Measurements from ENCODE around the gene DNAJC17.
A peak's percentile ranks its signal among the peaks of the same experiment; 100 is the strongest.

Gene DNAJC17

DNA sequence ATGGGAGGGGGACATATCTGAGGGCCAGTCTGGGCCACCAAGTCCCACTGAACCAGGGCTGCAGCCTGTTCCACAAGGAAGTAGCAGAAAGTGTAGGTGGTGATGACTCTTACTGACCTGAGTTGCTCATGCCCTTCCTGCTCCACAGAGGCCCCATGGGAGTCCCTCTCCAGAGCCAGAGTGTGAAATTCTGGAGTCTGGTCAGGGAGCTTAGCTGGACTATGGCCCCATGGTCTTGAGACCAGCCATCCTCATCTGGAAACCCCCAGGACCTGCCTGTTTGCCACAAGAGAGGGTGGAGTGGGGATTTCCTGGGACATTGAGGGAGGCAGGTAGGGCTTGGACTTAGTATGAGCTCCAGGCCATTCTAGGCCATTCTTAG lies 39.6 kb upstream of the DNAJC17 start:
- H3K9ac ChIP-seq: peak overlapping the region; percentile 78

DNA sequence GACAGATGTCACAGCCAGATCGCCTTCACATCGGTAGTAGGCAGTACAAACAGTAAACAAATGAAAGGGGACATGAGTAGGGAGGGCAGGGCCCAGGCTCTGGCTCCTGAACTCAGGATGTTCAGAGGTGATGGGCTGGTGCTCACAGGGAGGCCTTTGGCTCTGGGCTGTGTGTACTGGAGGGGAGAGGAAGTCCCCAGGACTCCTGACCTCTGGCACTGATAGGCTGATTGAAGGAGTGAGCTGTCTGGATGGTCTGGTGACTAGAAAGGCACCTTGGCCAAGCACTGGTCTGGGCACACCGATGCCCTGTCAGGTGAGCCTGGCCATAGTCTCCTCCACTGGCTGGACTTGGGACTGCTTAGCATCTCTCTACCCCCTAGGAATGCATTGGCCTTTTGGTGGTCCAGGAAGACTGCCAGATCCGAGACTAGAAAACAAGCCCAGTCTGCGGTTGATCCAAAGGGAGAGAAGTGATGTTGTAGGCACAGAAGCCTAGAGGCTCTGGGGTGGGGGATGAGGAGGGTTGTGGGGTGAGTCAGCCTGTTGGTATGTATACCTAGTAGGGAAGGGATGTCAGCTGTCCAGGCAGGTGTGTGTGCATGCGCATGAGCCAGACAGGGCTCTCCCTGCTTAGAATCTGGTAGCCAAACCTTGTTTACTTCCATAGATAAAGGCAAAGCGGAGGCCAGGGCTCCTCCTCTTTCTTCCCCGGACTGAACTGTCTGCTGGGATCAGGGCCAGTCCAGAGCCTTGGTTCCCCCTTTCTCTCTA lies 38.4 kb upstream of the DNAJC17 start:
- Histone ChIP-seq H3K27me3 (0 out of 2 replicates have a peak, but pooled peaks cover 2% of the 10 kb centered on the region), H3K4me3 (peak overlapping the region; percentile 93), H3K9ac (peak overlapping the region; percentile 78), H3K27ac (peak overlapping the region; percentile 77), H3K4me1 (peaks cover 43% of the 10 kb centered on the region), H3K9me3 (no peaks in the 10 kb centered on the region), H3K4me2 (peak overlapping the region; percentile 92), H3K36me3 (peaks cover 18% of the 10 kb centered on the region), H4K20me1 (peaks cover 35% of the 10 kb centered on the region)
- TF ChIP-seq Cebpa-rat (IDR thresholded peaks at IDR 0.05): no peak

More for the DNA sequence above, 39.6 kb upstream of the DNAJC17 start:
- Histone ChIP-seq H3K36me3 (peaks cover 29% of the 10 kb centered on the region), H3K27me3 (0 out of 2 replicates have a peak, but pooled peaks cover 2% of the 10 kb centered on the region), H3K9me3 (no peaks in the 10 kb centered on the region), H3K4me2 (peak overlapping the region; percentile 92), H3K4me3 (peak overlapping the region; percentile 93), H3K4me1 (peaks cover 43% of the 10 kb centered on the region), H4K20me1 (peaks cover 43% of the 10 kb centered on the region), H3K27ac (peak overlapping the region; percentile 70)
- no peak for TF ChIP-seq Cebpa-rat (IDR thresholded peaks at IDR 0.05)

DNA sequence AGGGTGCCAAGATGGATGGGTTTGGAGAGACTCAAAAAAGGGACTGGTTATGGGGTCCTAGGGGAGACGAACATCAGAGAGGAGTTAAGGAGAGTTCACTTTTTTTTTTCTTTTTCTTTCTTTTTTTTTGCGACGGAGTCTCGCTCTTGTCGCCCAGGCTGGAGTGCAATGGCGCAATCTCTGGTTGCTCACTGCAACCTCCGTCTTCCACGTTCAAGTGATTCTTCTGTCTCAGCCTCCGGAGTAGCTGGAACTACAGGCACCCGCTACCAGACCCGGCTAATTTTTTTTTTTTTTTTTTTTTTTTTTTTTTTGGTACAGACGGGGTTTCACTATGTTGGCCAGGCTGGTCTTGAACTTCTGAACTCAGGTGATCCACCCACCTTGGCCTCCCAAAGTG lies 37.8 kb upstream of the DNAJC17 start:
- H3K9ac ChIP-seq: peak overlapping the region; percentile 78
- H3K4me1 ChIP-seq: peaks cover 43% of the 10 kb centered on the region
- peak overlapping the region; percentile 93 for H3K4me3 ChIP-seq
- peaks cover 30% of the 10 kb centered on the region for H4K20me1 ChIP-seq
- no peak for TF ChIP-seq Cebpa-rat (IDR thresholded peaks at IDR 0.05)
- H3K9me3 ChIP-seq: no peaks in the 10 kb centered on the region
- peak overlapping the region; percentile 77 for H3K27ac ChIP-seq
- peaks cover 11% of the 10 kb centered on the region for H3K36me3 ChIP-seq
- 0 out of 2 replicates have a peak, but pooled peaks cover 2% of the 10 kb centered on the region for H3K27me3 ChIP-seq
- peak overlapping the region; percentile 92 for H3K4me2 ChIP-seq

DNA sequence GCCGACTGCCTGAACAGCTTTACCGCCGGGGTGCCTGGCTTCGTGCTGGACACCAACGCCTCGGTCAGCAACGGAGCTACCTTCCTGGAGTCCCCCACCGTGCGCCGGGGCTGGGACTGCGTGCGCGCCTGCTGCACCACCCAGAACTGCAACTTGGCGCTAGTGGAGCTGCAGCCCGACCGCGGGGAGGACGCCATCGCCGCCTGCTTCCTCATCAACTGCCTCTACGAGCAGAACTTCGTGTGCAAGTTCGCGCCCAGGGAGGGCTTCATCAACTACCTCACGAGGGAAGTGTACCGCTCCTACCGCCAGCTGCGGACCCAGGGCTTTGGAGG lies 37.4 kb upstream of the DNAJC17 start:
- Histone ChIP-seq H3K9me3 (no peaks in the 10 kb centered on the region), H4K20me1 (peaks cover 30% of the 10 kb centered on the region), H3K9ac (peak overlapping the region; percentile 78), H3K36me3 (peaks cover 7% of the 10 kb centered on the region), H3K4me1 (peaks cover 43% of the 10 kb centered on the region), H3K4me3 (peak overlapping the region; percentile 93), H3K4me2 (peak overlapping the region; percentile 92), H3K27me3 (0 out of 2 replicates have a peak, but pooled peaks cover 2% of the 10 kb centered on the region), H3K27ac (peak overlapping the region; percentile 77)
- TF ChIP-seq Cebpa-rat (IDR thresholded peaks at IDR 0.05): no peak

DNA sequence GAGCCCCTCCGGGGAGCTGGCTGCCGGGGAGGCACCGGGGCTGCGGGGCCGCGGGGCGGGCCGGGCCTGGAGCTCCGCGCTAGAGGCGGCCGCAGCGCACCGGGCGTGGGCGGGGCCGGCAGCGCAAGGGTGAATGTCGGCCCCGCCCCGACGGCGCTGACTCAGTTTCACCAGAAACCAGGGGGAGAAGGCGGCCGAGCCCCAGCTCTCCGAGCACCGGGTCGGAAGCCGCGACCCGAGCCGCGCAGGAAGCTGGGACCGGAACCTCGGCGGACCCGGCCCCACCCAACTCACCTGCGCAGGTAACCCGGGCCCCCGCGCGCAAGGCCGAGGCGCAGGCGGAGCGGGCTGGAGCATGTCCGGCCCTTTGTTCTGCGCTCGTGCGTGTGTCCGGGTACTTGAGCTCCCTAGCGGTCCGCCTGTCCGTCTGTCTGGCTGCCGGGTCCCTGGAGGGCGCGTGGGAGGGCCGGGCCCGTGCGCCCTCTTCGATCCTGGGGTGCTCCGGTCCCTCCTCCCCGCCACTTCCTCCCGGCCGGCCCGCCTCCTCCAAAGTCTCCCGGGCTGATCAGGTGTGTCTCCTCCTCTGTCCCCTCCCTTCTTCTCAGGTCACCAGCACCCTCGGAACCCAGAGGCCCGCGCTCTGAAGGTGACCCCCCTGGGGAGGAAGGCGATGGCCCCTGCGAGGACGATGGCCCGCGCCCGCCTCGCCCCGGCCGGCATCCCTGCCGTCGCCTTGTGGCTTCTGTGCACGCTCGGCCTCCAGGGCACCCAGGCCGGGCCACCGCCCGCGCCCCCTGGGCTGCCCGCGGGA lies 36.8 kb upstream of the DNAJC17 start, which contains the start of gene SPINT1:
Gene SPINT1, plus strand, starts transcription at position 164 of the 811 bp plus-strand sequence. Its CDS starts 507 bp downstream, at position 671.
- no peaks in the 10 kb centered on the region for H3K9me3 ChIP-seq
- H3K36me3 ChIP-seq: peaks cover 2% of the 10 kb centered on the region
- peak within 1 kb of the TSS; percentile 93 for H3K4me3 ChIP-seq
- peak within 1 kb of the TSS; percentile 78 for H3K9ac ChIP-seq
- no peak for TF ChIP-seq Cebpa-rat (IDR thresholded peaks at IDR 0.05)
- H3K4me2 ChIP-seq: peak within 1 kb of the TSS; percentile 92
- H4K20me1 ChIP-seq: peaks cover 30% of the 10 kb centered on the region
- H3K27ac ChIP-seq: peak within 1 kb of the TSS; percentile 77
- 0 out of 2 replicates have a peak, but pooled peaks cover 2% of the 10 kb centered on the region for H3K27me3 ChIP-seq
- H3K4me1 ChIP-seq: peaks cover 43% of the 10 kb centered on the region

DNA sequence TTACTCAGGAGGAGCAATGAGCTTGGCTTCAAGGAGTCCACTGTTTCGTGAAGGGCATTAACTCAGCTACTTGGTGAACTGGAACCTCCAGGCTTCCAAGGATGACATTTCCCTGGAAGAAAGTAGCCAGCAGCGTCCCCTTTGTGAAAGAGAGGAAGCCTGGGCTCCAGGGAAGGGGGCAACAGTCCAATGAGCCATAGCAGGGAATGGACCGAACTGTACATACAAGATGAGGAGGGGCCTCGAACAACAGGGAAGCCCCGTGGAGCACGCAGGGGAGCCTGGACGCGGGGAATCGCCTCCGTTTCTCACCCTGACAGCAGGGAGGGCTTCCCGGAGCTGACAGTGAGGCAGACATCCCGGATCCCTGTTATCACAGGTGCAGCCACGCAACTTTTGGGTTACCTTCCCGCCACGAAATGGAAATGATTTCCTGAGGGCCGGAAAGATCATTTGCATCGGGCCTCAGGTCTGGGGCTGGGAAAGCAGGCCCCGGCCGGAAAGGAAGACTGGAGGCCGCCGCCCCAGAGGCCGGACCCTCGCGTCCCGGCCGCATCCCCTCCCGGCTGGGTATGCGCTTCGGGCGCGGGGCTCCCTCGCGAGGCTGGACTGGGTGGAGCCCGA lies 36.1 kb upstream of the DNAJC17 start:
- Histone ChIP-seq H3K4me3 (peak overlapping the region; percentile 93), H3K27me3 (0 out of 2 replicates have a peak, but pooled peaks cover 2% of the 10 kb centered on the region), H3K9ac (peak overlapping the region; percentile 78), H3K9me3 (no peaks in the 10 kb centered on the region), H3K27ac (peak overlapping the region; percentile 77), H4K20me1 (peaks cover 30% of the 10 kb centered on the region), H3K4me1 (peaks cover 43% of the 10 kb centered on the region), H3K4me2 (peak overlapping the region; percentile 92), H3K36me3 (no peaks in the 10 kb centered on the region; the same call in 1 of the 2 replicates)
- no peak for TF ChIP-seq Cebpa-rat (IDR thresholded peaks at IDR 0.05)

DNA sequence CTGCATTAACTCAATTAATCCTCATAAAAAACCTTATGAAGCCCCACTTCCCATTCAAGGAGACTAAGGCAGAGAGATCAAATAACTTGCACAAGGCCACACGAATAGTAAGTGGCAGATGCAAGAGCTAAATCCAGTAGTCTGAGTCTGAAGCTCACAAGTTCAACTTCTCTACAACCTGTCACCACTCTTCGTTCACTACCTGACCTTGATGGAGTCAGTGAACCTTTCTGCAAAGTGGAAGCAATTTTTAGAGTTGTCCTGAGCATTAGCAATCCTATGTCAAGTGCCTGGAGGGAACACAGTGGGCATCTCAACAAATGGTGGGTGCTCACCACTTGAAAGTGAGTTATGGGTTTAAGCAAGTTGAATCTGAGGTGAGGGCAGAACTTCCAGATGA lies 34.5 kb upstream of the DNAJC17 start:
- peaks cover 17% of the 10 kb centered on the region; the same call in 1 of the 2 replicates for H4K20me1 ChIP-seq
- TF ChIP-seq Cebpa-rat (IDR thresholded peaks at IDR 0.05): no peak

DNA sequence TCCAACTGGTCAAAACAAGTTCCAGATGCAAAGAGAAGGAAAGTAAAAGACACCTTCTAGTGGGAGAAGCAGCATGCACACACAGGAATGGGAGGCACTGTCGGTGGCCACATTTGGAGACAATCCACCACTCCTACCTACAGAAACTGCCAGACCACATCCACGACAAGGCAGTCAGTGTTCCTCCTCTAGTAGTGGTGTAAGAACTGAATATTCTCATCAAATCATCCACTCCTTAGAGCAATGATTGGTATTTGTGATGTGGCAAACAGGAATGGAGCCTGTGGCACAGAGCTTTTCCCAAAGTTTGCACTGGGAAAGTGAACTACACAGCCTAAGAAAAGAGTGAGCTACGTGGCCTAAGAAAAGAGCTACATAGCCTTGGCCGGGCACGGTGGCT lies 31.5 kb upstream of the DNAJC17 start:
- Histone ChIP-seq H3K4me1 (peaks cover 7% of the 10 kb centered on the region; the same call in 1 of the 2 replicates), H3K27ac (no peak overlapping the region), H3K4me2 (no peak overlapping the region), H3K27me3 (0 out of 2 replicates have a peak, but pooled peaks cover 2% of the 10 kb centered on the region), H4K20me1 (no peaks in the 10 kb centered on the region), H3K4me3 (no peak overlapping the region), H3K36me3 (no peaks in the 10 kb centered on the region), H3K9ac (no peak overlapping the region), H3K9me3 (no peaks in the 10 kb centered on the region)
- no peak for TF ChIP-seq Cebpa-rat (IDR thresholded peaks at IDR 0.05)

More for the DNA sequence above, 34.5 kb upstream of the DNAJC17 start:
- Histone ChIP-seq H3K4me1 (peaks cover 28% of the 10 kb centered on the region), H3K9me3 (no peaks in the 10 kb centered on the region), H3K9ac (no peak overlapping the region), H3K4me3 (no peak overlapping the region), H3K36me3 (no peaks in the 10 kb centered on the region; the same call in 1 of the 2 replicates), H3K27me3 (0 out of 2 replicates have a peak, but pooled peaks cover 2% of the 10 kb centered on the region), H3K27ac (no peak overlapping the region), H3K4me2 (no peak overlapping the region)

DNA sequence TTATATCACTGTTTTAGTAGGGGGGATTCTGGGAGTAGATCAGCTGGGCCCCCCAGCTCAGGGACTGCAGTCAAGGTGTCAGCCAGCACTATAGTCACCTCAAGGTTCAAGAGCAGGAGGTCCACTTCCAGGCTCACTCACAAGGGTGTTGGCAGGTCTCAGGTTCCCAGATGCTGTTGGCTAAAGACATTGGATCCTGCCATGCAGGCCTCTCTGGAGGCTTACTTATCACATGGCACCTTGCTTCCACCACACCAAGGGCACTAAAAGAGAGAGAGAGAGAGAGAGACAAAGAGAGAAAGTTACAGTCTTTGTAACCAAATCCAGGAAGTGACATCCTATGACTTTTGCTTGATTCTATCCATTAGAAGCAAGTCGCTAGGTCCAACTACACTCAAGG lies 28.7 kb upstream of the DNAJC17 start:
- no peaks in the 10 kb centered on the region for H4K20me1 ChIP-seq

More for the DNA sequence above, 28.7 kb upstream of the DNAJC17 start:
- H3K9ac ChIP-seq: no peak overlapping the region
- no peak for TF ChIP-seq Cebpa-rat (IDR thresholded peaks at IDR 0.05)
- no peaks in the 10 kb centered on the region for H3K4me1 ChIP-seq
- H3K27ac ChIP-seq: no peak overlapping the region
- H3K36me3 ChIP-seq: no peaks in the 10 kb centered on the region
- no peak overlapping the region for H3K4me3 ChIP-seq
- no peak overlapping the region for H3K4me2 ChIP-seq
- H3K9me3 ChIP-seq: no peaks in the 10 kb centered on the region
- no peaks in the 10 kb centered on the region for H3K27me3 ChIP-seq
